Body of pancreas (tissue), 4 donors: ENCODE results near the gene TMEM151B.

Experiments used
- POLR2A ChIP-seq, 3 donors: fragments of 450-650 bp; IDR thresholded peaks; one replicate each; pipeline ENCODE4 v1.6.1; 2016; ENCODE audit warnings: antibody characterized with exemption in 3 of 3, mild to moderate bottlenecking in 2 of 3
- TF ChIP-seq, protein P1 (sequence below), 7 experiments: fragments of 450-650 bp in 4 of 7; fragments of 200-600 bp in 3 of 7; sonication (generic) in 3 of 7; IDR thresholded peaks; one replicate each; pipeline ENCODE4 v1.5.1; 2016 to 2019; ENCODE audit warnings: antibody characterized with exemption in 7 of 7

DNA sequence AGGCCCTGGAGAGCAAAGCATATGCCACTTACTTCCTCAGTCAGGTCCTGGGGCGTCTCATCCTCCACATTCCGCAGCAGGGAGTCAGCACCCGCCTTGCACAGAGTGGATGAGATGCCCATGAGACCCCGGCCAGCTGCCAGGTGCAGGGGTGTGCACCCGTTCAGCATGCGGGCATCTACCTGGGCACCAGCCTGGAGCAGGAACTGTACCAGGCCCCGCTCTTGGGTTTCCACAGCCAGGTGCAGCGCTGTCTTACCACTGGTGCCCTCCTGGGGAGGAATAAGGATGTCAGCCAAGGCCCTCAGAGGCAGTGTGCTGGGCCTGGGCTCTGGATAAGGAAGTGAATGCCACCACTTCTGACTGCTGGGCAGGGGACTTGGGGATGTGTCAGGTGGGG, 10.2 kb upstream of the TMEM151B start:
- TF ChIP-seq, protein P1, sequence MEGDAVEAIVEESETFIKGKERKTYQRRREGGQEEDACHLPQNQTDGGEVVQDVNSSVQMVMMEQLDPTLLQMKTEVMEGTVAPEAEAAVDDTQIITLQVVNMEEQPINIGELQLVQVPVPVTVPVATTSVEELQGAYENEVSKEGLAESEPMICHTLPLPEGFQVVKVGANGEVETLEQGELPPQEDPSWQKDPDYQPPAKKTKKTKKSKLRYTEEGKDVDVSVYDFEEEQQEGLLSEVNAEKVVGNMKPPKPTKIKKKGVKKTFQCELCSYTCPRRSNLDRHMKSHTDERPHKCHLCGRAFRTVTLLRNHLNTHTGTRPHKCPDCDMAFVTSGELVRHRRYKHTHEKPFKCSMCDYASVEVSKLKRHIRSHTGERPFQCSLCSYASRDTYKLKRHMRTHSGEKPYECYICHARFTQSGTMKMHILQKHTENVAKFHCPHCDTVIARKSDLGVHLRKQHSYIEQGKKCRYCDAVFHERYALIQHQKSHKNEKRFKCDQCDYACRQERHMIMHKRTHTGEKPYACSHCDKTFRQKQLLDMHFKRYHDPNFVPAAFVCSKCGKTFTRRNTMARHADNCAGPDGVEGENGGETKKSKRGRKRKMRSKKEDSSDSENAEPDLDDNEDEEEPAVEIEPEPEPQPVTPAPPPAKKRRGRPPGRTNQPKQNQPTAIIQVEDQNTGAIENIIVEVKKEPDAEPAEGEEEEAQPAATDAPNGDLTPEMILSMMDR (IDR thresholded peaks at IDR 0.05), result no peak
- no peak for TF ChIP-seq POLR2A (IDR thresholded peaks at IDR 0.05)
